Endothelial cell of umbilical vein (primary cell): ENCODE results near the gene CCDC187. TPM values are rescaled to one million over a fixed set of nuclear protein-coding genes. Genes with fewer than 3 reads are reported as not detected.

Experiments
- BruUV-seq: library from RNA; stranded (reverse); fragments of 400-500 nt; replicated peaks from 2 replicates; lab custom pipeline; 2021; lab: Mats Ljungman, UMichigan
- CTCF ChIA-PET: fragments of 300-600, 350-600 bp; sonication (Branson Sonifier 250); formaldehyde crosslinking; loops from one replicate; lab custom pipeline; 2021; ENCODE audit warnings: antibody characterized with exemption, inconsistent platforms; lab: Charles Lee
- POLR2A ChIA-PET: fragments of 300-600, 350-600 bp; sonication (Branson Sonifier 250); formaldehyde crosslinking; loops from one replicate; lab custom pipeline; 2021; ENCODE audit warnings: antibody characterized with exemption, inconsistent platforms; lab: Charles Lee
- DNase-seq: peaks from one replicate; pipeline ENCODE4 v3.0.0-alpha.2; 2011; ENCODE audit warnings: low read depth, low spot score
- FAIRE-seq: peaks from 2 replicates; lab custom pipeline; 2011; peaks lifted over from hg19 to GRCh38; lab: Jason Lieb, UNC
- H2AFZ ChIP-seq: 2 replicates; pipeline ENCODE4 v1.6.0; 2012; ENCODE audit warnings: low read depth, low read length, control low read depth, inconsistent platforms
- H3K27ac ChIP-seq: 2 replicates; pipeline ENCODE4 v1.5.1; 2011; ENCODE audit warnings: low read depth, mild to moderate bottlenecking, control low read depth, low read length, moderate library complexity; ENCODE audit not compliant: insufficient read depth
- H3K27me3 ChIP-seq, 2 experiments: 2 replicates each; pipeline versions ENCODE4 v1.6.0 to v1.6.1; 2011; ENCODE audit warnings: low read length in 2 of 2, mixed read lengths in 1 of 2; ENCODE audit not compliant: control insufficient read depth in 2 of 2, insufficient read depth in 2 of 2
- H3K36me3 ChIP-seq, 2 experiments: 2 replicates in 1 of 2; 3 replicates in 1 of 2; pipeline ENCODE4 v1.5.1; 2011; ENCODE audit warnings: low read length in 2 of 2, mild to moderate bottlenecking in 1 of 2, moderate library complexity in 1 of 2; ENCODE audit not compliant: control insufficient read depth in 2 of 2, insufficient read depth in 2 of 2; ENCODE audit errors: extremely low read depth in 1 of 2
- H3K4me1 ChIP-seq: 3 replicates; pipeline ENCODE4 v1.5.1; 2011; ENCODE audit warnings: mild to moderate bottlenecking, low read length; ENCODE audit not compliant: control insufficient read depth, insufficient read depth; ENCODE audit errors: extremely low read depth
- H3K4me2 ChIP-seq: 2 replicates; pipeline ENCODE4 v1.6.1; 2011; ENCODE audit warnings: low read length, control low read depth, mixed read lengths; ENCODE audit not compliant: insufficient read depth
- H3K4me3 ChIP-seq, 3 experiments: fragments of 200-600 bp in 1 of 3; sonication (generic), shearing (Covaris generic) in 1 of 3; replicated peaks in 1 of 3; 2 replicates each; pipeline ENCODE4 v1.5.1; 2011 to 2016; ENCODE audit warnings: control low read depth in 3 of 3, low read length in 3 of 3, mild to moderate bottlenecking in 2 of 3, inconsistent platforms in 1 of 3, low read depth in 1 of 3, moderate library complexity in 1 of 3; ENCODE audit not compliant: insufficient read depth in 1 of 3
- H3K79me2 ChIP-seq: 2 replicates; pipeline ENCODE4 v1.6.0; 2012; ENCODE audit warnings: low read length, inconsistent platforms; ENCODE audit not compliant: control insufficient read depth, insufficient read depth
- H3K9ac ChIP-seq: replicated peaks from 2 replicates; pipeline ENCODE3; 2011; ENCODE audit warnings: low read length, control low read depth; ENCODE audit not compliant: insufficient read depth; ENCODE audit errors: extremely low read depth
- H3K9me1 ChIP-seq: replicated peaks from 3 replicates; pipeline ENCODE4 v1.6.0; 2011; ENCODE audit warnings: mild to moderate bottlenecking, low read length; ENCODE audit not compliant: control insufficient read depth, insufficient read depth; ENCODE audit errors: extremely low read depth
- H3K9me3 ChIP-seq: replicated peaks from 2 replicates; pipeline ENCODE4 v1.5.1; 2012; ENCODE audit warnings: low read length, inconsistent platforms; ENCODE audit not compliant: control insufficient read depth, insufficient read depth
- H4K20me1 ChIP-seq: replicated peaks from 2 replicates; pipeline ENCODE3; 2011; ENCODE audit warnings: mild to moderate bottlenecking, low read length; ENCODE audit not compliant: control insufficient read depth, insufficient read depth; ENCODE audit errors: extremely low read depth
- EZH2 ChIP-seq: IDR thresholded peaks from 2 replicates; pipeline ENCODE4 v1.6.1; 2012; ENCODE audit warnings: borderline replicate concordance, low read depth, mild to moderate bottlenecking, moderate library complexity, low read length, inconsistent platforms; ENCODE audit not compliant: severe bottlenecking
- FOS ChIP-seq: IDR thresholded peaks from 2 replicates; pipeline ENCODE4 v1.6.1; 2011; ENCODE audit warnings: mild to moderate bottlenecking, low read length, moderate library complexity, borderline replicate concordance; ENCODE audit not compliant: insufficient read depth
- GATA2 ChIP-seq: IDR thresholded peaks from 2 replicates; pipeline ENCODE4 v1.7.0; 2011; ENCODE audit warnings: low read depth, mild to moderate bottlenecking, moderate library complexity, mixed read lengths, low read length; ENCODE audit not compliant: insufficient read length, insufficient read depth
- JUN ChIP-seq: IDR thresholded peaks from 2 replicates; pipeline ENCODE4 v1.6.1; 2011; ENCODE audit warnings: borderline replicate concordance, low read depth; ENCODE audit not compliant: insufficient read length, insufficient read depth
- MAX ChIP-seq: IDR thresholded peaks from 2 replicates; pipeline ENCODE4 v1.6.1; 2011; ENCODE audit not compliant: insufficient read depth, insufficient read length
- MYC ChIP-seq: IDR thresholded peaks from one replicate; pipeline ENCODE4 v1.6.1; 2011; ENCODE audit warnings: mild to moderate bottlenecking, low read depth, low read length
- POLR2AphosphoS5 ChIP-seq: IDR thresholded peaks from 2 replicates; pipeline ENCODE4 v1.6.1; 2012; ENCODE audit warnings: low read depth, mild to moderate bottlenecking, control low read depth, low read length, moderate library complexity; ENCODE audit not compliant: insufficient read depth
- dilution Hi-C: fragments of 300-500 bp; cut with MboI; formaldehyde crosslinking; loops from one replicate; pipeline ENCODE4 v1.15.0; 2019; ENCODE audit warnings: low sequenced_read_pairs; ENCODE audit not compliant: extremely low pct_ligation_motif_present
- intact Hi-C: fragments of 100-400 bp; cut with micrococcal nuclease; formaldehyde crosslinking; loops from one replicate; pipeline ENCODE4 v1.10.0; 2022
- polyA plus RNA-seq, 4 experiments: library from polyadenylated mRNA; depleted of rRNA in 3 of 4; stranded (reverse) in 3 of 4; unstranded in 1 of 4; fragments of >200 nt; gene quantifications; 2 replicates each; pipeline versions ENCODE4 v1.2.1 to v1.2.3, GENCODE V29; 2011 to 2012; ENCODE audit warnings: missing spikeins in 1 of 4
- total RNA-seq: library from RNA; stranded (reverse); gene quantifications from 2 replicates; pipeline ENCODE4 v1.2.3, GENCODE V29; 2021
- TF ChIP-seq, protein P1 (sequence below), 2 donors: IDR thresholded peaks; 1 replicate in 1 of 2; 2 replicates in 1 of 2; pipeline ENCODE4 v1.5.1; 2011; ENCODE audit warnings: low read length in 2 of 2, mild to moderate bottlenecking in 2 of 2, moderate library complexity in 2 of 2, control low read depth in 1 of 2, inconsistent platforms in 1 of 2, low read depth in 1 of 2; ENCODE audit not compliant: insufficient read depth in 1 of 2; ENCODE audit errors: extremely low read depth in 1 of 2

The CCDC187 gene
- total and polyA plus RNA-seq, 2 donors (not counting 3 experiments of a cell fraction or from before 2014, with no cell fraction given): not detected

DNA sequence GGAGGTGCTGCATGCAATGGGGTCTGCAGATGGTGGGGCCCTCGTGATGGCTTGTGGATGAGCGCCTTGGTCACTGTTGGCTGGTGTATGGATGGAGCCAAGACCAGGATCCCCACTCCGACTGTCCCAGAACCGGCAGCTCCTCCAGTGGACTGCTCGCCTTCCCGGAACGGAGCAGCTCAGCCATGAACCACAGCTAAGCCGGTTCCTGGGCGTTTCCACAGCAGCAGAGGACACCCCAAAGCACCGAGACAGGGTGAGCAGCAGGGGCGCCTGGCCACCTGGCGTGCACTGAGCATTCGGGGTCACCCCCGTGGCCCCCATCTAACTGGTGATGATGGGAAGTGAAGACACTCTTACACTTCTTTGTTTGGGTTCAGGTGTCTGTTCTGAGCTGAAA lies 26.1 kb downstream of the CCDC187 start:
- Histone ChIP-seq H3K9me3 (no peaks in the 10 kb centered on the region), H3K9ac (no peak overlapping the region), H3K9me1 (no peaks in the 10 kb centered on the region), H3K4me3 (no peak overlapping the region), H3K36me3 (no peaks in the 10 kb centered on the region), H3K4me2 (no peak overlapping the region), H2AFZ (no peak overlapping the region), H3K27ac (no peak overlapping the region), H3K79me2 (no peaks in the 10 kb centered on the region), H3K27me3 (peaks cover 0 to 2% of the 10 kb centered on the region in 2 experiments), H3K4me1 (no peaks in the 10 kb centered on the region), H4K20me1 (no peaks in the 10 kb centered on the region)
- ChIA-PET CTCF (interaction anchor here (0.9 to 1.2 kb wide), 4 partner anchors 11 to 133 kb away, joined by 3 read pairs; no protein-coding TSS in a partner anchor), POLR2A (no interaction called here)
- no peak for DNase-seq
- dilution Hi-C loops: no loop called here
- no peak for TF ChIP-seq MAX
- TF ChIP-seq FOS: no peak
- TF ChIP-seq GATA2: no peak
- no peak for TF ChIP-seq MYC
- TF ChIP-seq POLR2AphosphoS5: no peak
- TF ChIP-seq EZH2: no peak
- no peak for TF ChIP-seq JUN
- no peak for FAIRE-seq
- intact Hi-C loops: no loop called here
- no TSS peak for BruUV-seq

DNA sequence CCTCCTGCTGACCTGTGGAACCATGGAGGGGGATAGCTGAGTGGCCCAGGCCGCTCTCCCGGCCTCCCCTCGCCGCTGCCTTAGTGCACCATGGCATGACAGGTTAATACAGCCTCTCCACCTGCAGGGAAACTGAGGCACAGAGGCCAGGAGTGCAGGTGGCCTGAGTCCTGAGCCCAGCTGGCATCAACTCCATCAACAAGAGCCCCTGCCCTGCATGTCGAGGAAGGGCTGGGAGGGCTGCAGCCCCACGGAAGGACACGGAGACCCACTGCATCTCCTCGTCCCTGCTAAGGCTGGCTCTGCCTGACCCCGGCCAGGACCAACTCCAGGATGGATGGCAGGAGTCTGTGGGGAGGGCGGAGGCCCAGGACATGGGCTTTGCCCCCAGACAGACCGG lies 27.2 kb downstream of the CCDC187 start:
- dilution Hi-C loops (no loop called here), intact Hi-C loops (no loop called here)
- no peaks in the 10 kb centered on the region for H3K9me3 ChIP-seq
- no peak for DNase-seq
- no peaks in the 10 kb centered on the region for H3K36me3 ChIP-seq
- ChIA-PET POLR2A (no interaction called here), CTCF (interaction anchor here (0.8 kb wide), 1 partner anchor 9 kb away, joined by 4 read pairs; no protein-coding TSS in a partner anchor)
- H3K4me1 ChIP-seq: no peaks in the 10 kb centered on the region
- no peak overlapping the region for H3K27ac ChIP-seq
- H2AFZ ChIP-seq: no peak overlapping the region
- no peaks in the 10 kb centered on the region for H3K9me1 ChIP-seq
- H4K20me1 ChIP-seq: no peaks in the 10 kb centered on the region
- H3K4me3 ChIP-seq: no peak overlapping the region
- no peak for TF ChIP-seq FOS
- no peak for TF ChIP-seq EZH2
- TF ChIP-seq, protein P1, sequence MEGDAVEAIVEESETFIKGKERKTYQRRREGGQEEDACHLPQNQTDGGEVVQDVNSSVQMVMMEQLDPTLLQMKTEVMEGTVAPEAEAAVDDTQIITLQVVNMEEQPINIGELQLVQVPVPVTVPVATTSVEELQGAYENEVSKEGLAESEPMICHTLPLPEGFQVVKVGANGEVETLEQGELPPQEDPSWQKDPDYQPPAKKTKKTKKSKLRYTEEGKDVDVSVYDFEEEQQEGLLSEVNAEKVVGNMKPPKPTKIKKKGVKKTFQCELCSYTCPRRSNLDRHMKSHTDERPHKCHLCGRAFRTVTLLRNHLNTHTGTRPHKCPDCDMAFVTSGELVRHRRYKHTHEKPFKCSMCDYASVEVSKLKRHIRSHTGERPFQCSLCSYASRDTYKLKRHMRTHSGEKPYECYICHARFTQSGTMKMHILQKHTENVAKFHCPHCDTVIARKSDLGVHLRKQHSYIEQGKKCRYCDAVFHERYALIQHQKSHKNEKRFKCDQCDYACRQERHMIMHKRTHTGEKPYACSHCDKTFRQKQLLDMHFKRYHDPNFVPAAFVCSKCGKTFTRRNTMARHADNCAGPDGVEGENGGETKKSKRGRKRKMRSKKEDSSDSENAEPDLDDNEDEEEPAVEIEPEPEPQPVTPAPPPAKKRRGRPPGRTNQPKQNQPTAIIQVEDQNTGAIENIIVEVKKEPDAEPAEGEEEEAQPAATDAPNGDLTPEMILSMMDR (IDR thresholded peaks at IDR 0.05; ENCODE audit: extremely low read depth in 1 of 2, insufficient read depth in 1 of 2, low read depth in 1 of 2, low read length in 2 of 2): no peak
- no peak for TF ChIP-seq MAX
- FAIRE-seq: no peak
- H3K27me3 ChIP-seq: peaks cover 0 to 2% of the 10 kb centered on the region in 2 experiments
- H3K4me2 ChIP-seq: no peak overlapping the region
- no peak overlapping the region for H3K9ac ChIP-seq
- H3K79me2 ChIP-seq: no peaks in the 10 kb centered on the region
- BruUV-seq: no TSS peak
